ENCODE measurements around the gene KRT86.

The KRT86 gene

GRCh38 chr12:52323001-52323400, 48.6 kb downstream of the KRT86 start:
- Histone ChIP-seq H4K20me1 (ENCODE audit: low read depth, low read length) (no peaks in the 10 kb centered on the region), H3K9ac (ENCODE audit: low read length) (no peak overlapping the region), H3K79me2 (ENCODE audit: insufficient read depth, low read length) (no peaks in the 10 kb centered on the region), H3F3A (ENCODE audit: insufficient read depth) (no peaks in the 10 kb centered on the region), H3K9me2 (replicated peaks; ENCODE audit: insufficient read depth, low read length) (no peaks in the 10 kb centered on the region), H3K9me3 (ENCODE audit: insufficient read depth, low read length) (no peaks in the 10 kb centered on the region), H2AFZ (ENCODE audit: low read depth, low read length, severe bottlenecking) (no peak overlapping the region), H3K36me3 (ENCODE audit: low read length) (no peaks in the 10 kb centered on the region), H3K4me2 (ENCODE audit: low read depth, low read length, poor library complexity, severe bottlenecking) (no peak overlapping the region), H3K4me3 (ENCODE audit: insufficient read depth, low read length, poor library complexity, severe bottlenecking) (no peak overlapping the region), H3K27me3 (ENCODE audit: low read length) (no peaks in the 10 kb centered on the region), H3K27ac (ENCODE audit: low read depth, low read length) (no peak overlapping the region)
- TF ChIP-seq CTCF (IDR thresholded peaks at IDR 0.05; ENCODE audit: insufficient read depth, low read length, poor library complexity, severe bottlenecking) = no peak
- TF ChIP-seq EZH2phosphoT487 (conservative IDR thresholded peaks at IDR 0.05; ENCODE audit: low read length) = no peak

GRCh38 chr12:52323416-52324152, 49.1 kb downstream of the KRT86 start:
- H3K9me3 ChIP-seq (ENCODE audit: insufficient read depth, low read length) = no peaks in the 10 kb centered on the region
- no peaks in the 10 kb centered on the region for H3K79me2 ChIP-seq (ENCODE audit: insufficient read depth, low read length)
- TF ChIP-seq CTCF (IDR thresholded peaks at IDR 0.05; ENCODE audit: insufficient read depth, low read length, poor library complexity, severe bottlenecking) = no peak
- TF ChIP-seq EZH2phosphoT487 (conservative IDR thresholded peaks at IDR 0.05; ENCODE audit: low read length) = no peak
- H2AFZ ChIP-seq (ENCODE audit: low read depth, low read length, severe bottlenecking) = no peak overlapping the region
- no peak overlapping the region for H3K4me3 ChIP-seq (ENCODE audit: insufficient read depth, low read length, poor library complexity, severe bottlenecking)
- H3K9ac ChIP-seq (ENCODE audit: low read length) = no peak overlapping the region
- no peaks in the 10 kb centered on the region for H3K9me2 ChIP-seq (replicated peaks; ENCODE audit: insufficient read depth, low read length)
- no peaks in the 10 kb centered on the region for H3K27me3 ChIP-seq (ENCODE audit: low read length)
- no peak overlapping the region for H3K27ac ChIP-seq (ENCODE audit: low read depth, low read length)
- no peaks in the 10 kb centered on the region for H3K36me3 ChIP-seq (ENCODE audit: low read length)
- no peak overlapping the region for H3K4me2 ChIP-seq (ENCODE audit: low read depth, low read length, poor library complexity, severe bottlenecking)
- H3F3A ChIP-seq (ENCODE audit: insufficient read depth) = no peaks in the 10 kb centered on the region
- H4K20me1 ChIP-seq (ENCODE audit: low read depth, low read length) = no peaks in the 10 kb centered on the region

- H3K79me2 ChIP-seq (ENCODE audit: insufficient read depth, low read length) = no peaks in the 10 kb centered on the region
- no peaks in the 10 kb centered on the region for H3K9me2 ChIP-seq (replicated peaks; ENCODE audit: insufficient read depth, low read length)
- no peaks in the 10 kb centered on the region for H3F3A ChIP-seq (ENCODE audit: insufficient read depth)
- TF ChIP-seq CTCF (IDR thresholded peaks at IDR 0.05; ENCODE audit: insufficient read depth, low read length, poor library complexity, severe bottlenecking) (no peak), EZH2phosphoT487 (conservative IDR thresholded peaks at IDR 0.05; ENCODE audit: low read length) (no peak)
- H3K9ac ChIP-seq (ENCODE audit: low read length) = no peak overlapping the region
- no peaks in the 10 kb centered on the region for H3K9me3 ChIP-seq (ENCODE audit: insufficient read depth, low read length)
- no peak overlapping the region for H3K27ac ChIP-seq (ENCODE audit: low read depth, low read length)
- H3K36me3 ChIP-seq (ENCODE audit: low read length) = no peaks in the 10 kb centered on the region
- H3K4me2 ChIP-seq (ENCODE audit: low read depth, low read length, poor library complexity, severe bottlenecking) = no peak overlapping the region
- H3K4me3 ChIP-seq (ENCODE audit: insufficient read depth, low read length, poor library complexity, severe bottlenecking) = no peak overlapping the region
- no peak overlapping the region for H2AFZ ChIP-seq (ENCODE audit: low read depth, low read length, severe bottlenecking)
- no peaks in the 10 kb centered on the region for H3K27me3 ChIP-seq (ENCODE audit: low read length)
- no peaks in the 10 kb centered on the region for H4K20me1 ChIP-seq (ENCODE audit: low read depth, low read length)
Observed at GRCh38 chr12:52324153-52324444, 49.7 kb downstream of the KRT86 start.

Measured in SU-DHL-6 (cell line).